Measurements from ENCODE around the gene CYB561D1. TPM values are rescaled to one million over a fixed set of nuclear protein-coding genes. Genes with fewer than 3 reads are reported as not detected.
A peak's percentile ranks its signal among the peaks of the same experiment; 100 is the strongest.

Gene CYB561D1
- total RNA-seq, 1 donor from 2014 or later = 10.8 TPM

GRCh38 chr1:109543283-109543987, 49.5 kb downstream of the CYB561D1 start:
- peaks cover 6% of the 10 kb centered on the region for H3K27me3 Mint-ChIP-seq (ENCODE audit: low read depth)
- TF ChIP-seq CTCF (IDR thresholded peaks at IDR 0.05) = no peak
- H3K27ac Mint-ChIP-seq (ENCODE audit: unreplicated experiment) = no peak overlapping the region
- no peaks in the 10 kb centered on the region for H3K36me3 Mint-ChIP-seq (ENCODE audit: low read depth)
- DNase-seq (ENCODE audit: low spot score) = no peak
- no peak overlapping the region for H3K4me3 Mint-ChIP-seq (ENCODE audit: unreplicated experiment)
- peaks cover 17% of the 10 kb centered on the region for H3K4me1 Mint-ChIP-seq (ENCODE audit: low read depth)
- H3K9me3 Mint-ChIP-seq (ENCODE audit: low read depth) = no peaks in the 10 kb centered on the region

GRCh38 chr1:109543988-109544735, 50.3 kb downstream of the CYB561D1 start:
- no peaks in the 10 kb centered on the region for H3K36me3 Mint-ChIP-seq (ENCODE audit: low read depth)
- H3K9me3 Mint-ChIP-seq (ENCODE audit: low read depth) = no peaks in the 10 kb centered on the region
- no peak overlapping the region for H3K27ac Mint-ChIP-seq (ENCODE audit: unreplicated experiment)
- H3K27me3 Mint-ChIP-seq (ENCODE audit: low read depth) = peaks cover 6% of the 10 kb centered on the region
- peaks cover 20% of the 10 kb centered on the region for H3K4me1 Mint-ChIP-seq (ENCODE audit: low read depth)
- DNase-seq (ENCODE audit: low spot score) = no peak
- no peak overlapping the region for H3K4me3 Mint-ChIP-seq (ENCODE audit: unreplicated experiment)
- TF ChIP-seq CTCF (IDR thresholded peaks at IDR 0.05) = no peak

- Mint-ChIP-seq H3K27me3 (ENCODE audit: low read depth) (peaks cover 4% of the 10 kb centered on the region), H3K4me1 (ENCODE audit: low read depth) (peaks cover 42% of the 10 kb centered on the region), H3K9me3 (ENCODE audit: low read depth) (no peaks in the 10 kb centered on the region), H3K36me3 (ENCODE audit: low read depth) (no peaks in the 10 kb centered on the region), H3K4me3 (ENCODE audit: unreplicated experiment) (peak overlapping the region; percentile 52), H3K27ac (ENCODE audit: unreplicated experiment) (peak overlapping the region; percentile 85)
- no peak for DNase-seq (ENCODE audit: low spot score)
- TF ChIP-seq CTCF (IDR thresholded peaks at IDR 0.05) = peak; percentile 97
Measured at GRCh38 chr1:109546311-109547109, 52.6 kb downstream of the CYB561D1 start.

- Mint-ChIP-seq H3K9me3 (ENCODE audit: low read depth) (no peaks in the 10 kb centered on the region), H3K36me3 (ENCODE audit: low read depth) (no peaks in the 10 kb centered on the region), H3K27ac (ENCODE audit: unreplicated experiment) (peak overlapping the region; percentile 99), H3K4me1 (ENCODE audit: low read depth) (peaks cover 45% of the 10 kb centered on the region), H3K27me3 (ENCODE audit: low read depth) (peaks cover 2% of the 10 kb centered on the region), H3K4me3 (ENCODE audit: unreplicated experiment) (peak overlapping the region; percentile 87)
- no peak for TF ChIP-seq CTCF (IDR thresholded peaks at IDR 0.05)
- DNase-seq (ENCODE audit: low spot score) = no peak
Measured at GRCh38 chr1:109547463-109548320, 53.8 kb downstream of the CYB561D1 start.
